ENCODE measurements around the gene HSD17B10.
"Not testable (repeated sequence)": the region's sequence is repeated elsewhere in the genome, so short reads cannot be mapped to it uniquely, and the experiment has no call there.

The HSD17B10 gene

GRCh38 chrX:53435997-53436396 is 1.8 kb upstream of the HSD17B10 start:
- DNase-seq: no peak

- no peak for DNase-seq
These were observed 3.9 kb downstream of the HSD17B10 start for GRCh38 chrX:53430231-53430630.

GRCh38 chrX:53429755-53430154 is 4.4 kb downstream of the HSD17B10 start:
- no peak for DNase-seq

GRCh38 chrX:53422861-53423306 is 11.3 kb downstream of the HSD17B10 start, which contains the start of gene RIBC1:
Gene RIBC1, plus strand, starts transcription at chrX:53422873. Its CDS starts 3,404 bp downstream, at chrX:53426277.
- no peak for DNase-seq

GRCh38 chrX:53422086-53422860 is 11.9 kb downstream of the HSD17B10 start, which contains the start of gene SMC1A:
Gene SMC1A, minus strand, starts transcription at chrX:53422654. Its CDS starts 54 bp downstream, at chrX:53422600.
- DNase-seq: peak; percentile 80

GRCh38 chrX:53421772-53422085 is 12.4 kb downstream of the HSD17B10 start:
- no peak for DNase-seq

GRCh38 chrX:53421125-53421524 is 13.0 kb downstream of the HSD17B10 start:
- no peak for DNase-seq

- not testable (repeated sequence) for DNase-seq
These were observed 13.8 kb downstream of the HSD17B10 start for GRCh38 chrX:53420351-53420750.

GRCh38 chrX:53412446-53412845 is 21.7 kb downstream of the HSD17B10 start:
- DNase-seq: no peak

- DNase-seq: no peak
These were observed 30.6 kb downstream of the HSD17B10 start for GRCh38 chrX:53403535-53403934.

GRCh38 chrX:53398216-53398615 is 36.0 kb downstream of the HSD17B10 start:
- no peak for DNase-seq

- no peak for DNase-seq
These were observed 38.4 kb downstream of the HSD17B10 start for GRCh38 chrX:53395605-53396298.

GRCh38 chrX:53383376-53384076 is 50.6 kb downstream of the HSD17B10 start:
- DNase-seq: no peak
